ENCODE results near the gene COL6A3. TPM values are rescaled to one million over a fixed set of nuclear protein-coding genes. Genes with fewer than 3 reads are reported as not detected.

COL6A3 gene
- total and polyA plus RNA-seq, 9 of the 15 experiments (the other 6 are each of a cell fraction or from before 2014, with no cell fraction given) = 0.07 to 4.1 (median 1.5) TPM

- TF ChIP-seq ZHX1 (conservative IDR thresholded peaks at IDR 0.05; ENCODE audit: low read length) (no peak), ARID2 (IDR thresholded peaks at IDR 0.05) (no peak), DACH1 (IDR thresholded peaks at IDR 0.05; ENCODE audit: partially characterized antibody) (no peak), CEBPG (CRISPR knock-in tag; IDR thresholded peaks at IDR 0.05) (no peak), CEBPG (tag; conservative IDR thresholded peaks at IDR 0.05 in 1 of 2, IDR thresholded peaks at IDR 0.05 in 1 of 2) (no peak), TCF15 (CRISPR knock-in tag; IDR thresholded peaks at IDR 0.05) (no peak), ZNF146 (CRISPR knock-in tag; IDR thresholded peaks at IDR 0.05; ENCODE audit: unreplicated experiment) (no peak), ZKSCAN3 (CRISPR knock-in tag; IDR thresholded peaks at IDR 0.05) (no peak), HES1 (IDR thresholded peaks at IDR 0.05; ENCODE audit: low read depth) (no peak), PURB (CRISPR knock-in tag; IDR thresholded peaks at IDR 0.05; ENCODE audit: low read depth) (no peak), ZBTB43 (CRISPR knock-in tag; IDR thresholded peaks at IDR 0.05) (no peak), MITF (IDR thresholded peaks at IDR 0.05) (no peak), ZSCAN29 (IDR thresholded peaks at IDR 0.05) (no peak), SMAD2 (IDR thresholded peaks at IDR 0.05; ENCODE audit: low read depth, low read length) (no peak)
These were observed 38.9 kb upstream of the COL6A3 start (continued) for GRCh38 chr2:237452861-237453260.

All from K562 (cell line).